GM18867 (cell line): ENCODE results near the gene DOCK9.

ENCODE experiments used
- ATAC-seq: cut with Tn5 transposase; IDR thresholded peaks from one replicate; pipeline ENCODE4 v1.9.1; 2021; ENCODE audit warnings: mild to moderate bottlenecking, moderate library complexity; ENCODE audit not compliant: unreplicated experiment

Gene DOCK9

DNA sequence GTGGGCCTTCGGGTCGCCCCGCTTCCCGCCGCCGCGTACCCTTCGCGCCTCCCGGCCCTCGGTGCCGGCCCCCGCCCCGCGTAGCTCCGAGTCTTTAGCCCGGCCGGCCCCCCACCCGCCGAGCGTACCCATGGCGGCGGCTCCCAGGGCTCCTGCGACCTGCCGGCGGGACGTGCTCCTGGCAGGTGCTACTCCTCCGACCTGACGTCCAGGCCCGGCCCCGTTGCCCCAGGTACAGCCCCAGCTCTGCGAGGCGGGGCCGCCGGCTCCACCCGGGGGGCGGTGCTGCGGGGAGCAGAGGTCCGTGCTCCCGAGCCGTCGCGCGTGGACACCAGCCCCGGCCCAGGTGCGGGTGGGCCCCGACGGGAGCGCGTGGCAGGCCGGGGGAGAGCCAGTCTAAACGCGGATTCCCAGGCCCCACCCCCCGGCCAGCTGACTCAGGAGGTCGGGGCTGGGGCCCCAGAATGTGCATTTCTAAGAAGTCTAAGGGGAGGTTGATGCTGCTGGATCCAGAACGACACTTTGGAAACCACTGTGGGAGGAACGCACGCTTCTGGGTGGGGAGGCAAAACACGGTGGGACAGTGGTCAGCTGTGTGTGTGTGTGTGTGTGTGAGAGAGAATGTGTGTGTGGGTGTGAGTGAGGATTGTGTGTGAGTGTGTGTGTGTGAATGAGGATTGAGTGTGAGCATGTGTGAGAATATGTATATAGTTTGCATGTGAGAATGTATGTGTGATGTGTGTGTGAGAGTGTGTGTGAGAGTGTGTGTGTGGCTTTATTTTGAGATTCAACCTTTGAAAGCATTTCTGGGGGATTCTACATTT is 225.2 kb downstream of the DOCK9 start, which contains the start of gene SLC15A1:
Gene SLC15A1, minus strand, starts transcription at position 206 of the 824 bp plus-strand sequence. Its CDS starts 74 bp downstream, at position 132.
- ATAC-seq = no peak

DNA sequence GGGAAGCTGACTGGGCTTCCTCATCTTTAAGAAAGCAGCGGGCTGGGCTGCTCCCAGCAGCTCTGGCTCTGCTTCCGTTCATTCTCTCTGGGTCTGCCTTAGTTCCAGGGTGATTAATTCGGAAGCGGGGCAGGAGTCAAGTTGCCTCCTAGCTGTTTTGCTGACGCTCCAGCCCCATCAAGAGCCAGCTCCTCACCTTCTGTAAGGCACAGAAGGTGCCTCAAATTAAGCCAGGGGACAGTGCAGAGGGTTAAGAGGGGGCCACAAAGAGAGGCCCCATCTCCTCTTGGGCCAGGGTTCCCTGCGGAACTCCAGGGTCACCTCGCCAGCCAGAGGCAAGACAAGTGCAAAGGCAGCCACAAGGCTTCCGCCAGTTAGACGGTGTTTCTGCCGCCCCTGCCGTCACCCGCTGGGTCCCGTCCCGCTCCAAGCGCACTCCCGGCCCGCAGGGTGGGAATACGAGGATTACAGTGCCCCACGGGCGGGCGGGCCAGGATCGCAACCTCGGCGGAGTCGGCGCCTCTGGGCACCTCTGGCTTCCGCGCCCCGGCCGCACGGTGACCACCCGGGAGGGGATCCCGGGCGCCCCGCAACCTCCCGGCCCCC is 225.9 kb downstream of the DOCK9 start:
- no peak for ATAC-seq

DNA sequence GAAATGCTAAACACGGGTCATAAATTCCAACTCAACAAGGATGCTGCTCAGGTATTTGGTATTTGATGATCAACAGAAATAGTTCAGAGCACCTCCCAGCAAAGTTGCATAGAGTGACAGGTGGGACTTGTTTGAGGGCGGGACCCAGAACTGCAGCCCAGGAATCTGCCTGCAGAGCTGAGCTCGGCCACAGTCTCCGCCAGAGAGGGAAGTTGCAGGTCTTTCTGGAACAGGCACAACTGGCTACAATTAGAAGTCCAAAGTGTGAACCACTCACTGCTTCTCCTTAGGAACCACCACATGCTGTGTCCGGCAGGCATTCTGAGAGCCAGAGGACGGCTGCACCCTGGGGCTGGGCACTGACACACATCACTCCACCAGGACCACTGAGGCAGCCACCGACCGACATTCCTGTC is 226.5 kb downstream of the DOCK9 start:
- ATAC-seq = no peak

DNA sequence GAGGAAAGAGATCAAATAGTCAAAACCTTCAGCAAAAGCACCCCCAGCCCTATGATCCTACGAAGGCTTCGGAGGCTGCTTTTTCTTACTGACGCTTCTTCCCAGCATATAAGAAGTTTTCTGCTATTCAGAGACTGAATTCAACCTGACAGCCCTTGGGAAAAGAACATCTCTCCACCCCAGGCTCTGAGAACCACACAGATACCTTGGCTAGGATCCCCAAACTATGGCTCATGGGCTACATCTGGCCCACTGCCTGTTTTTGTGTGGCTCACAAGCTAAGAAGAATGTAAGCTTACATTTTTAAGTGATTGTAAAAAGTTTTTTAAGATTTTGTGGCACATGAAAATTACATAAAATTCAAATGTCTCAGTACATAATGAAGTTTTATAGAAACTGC is 228.4 kb downstream of the DOCK9 start:
- ATAC-seq = no peak

DNA sequence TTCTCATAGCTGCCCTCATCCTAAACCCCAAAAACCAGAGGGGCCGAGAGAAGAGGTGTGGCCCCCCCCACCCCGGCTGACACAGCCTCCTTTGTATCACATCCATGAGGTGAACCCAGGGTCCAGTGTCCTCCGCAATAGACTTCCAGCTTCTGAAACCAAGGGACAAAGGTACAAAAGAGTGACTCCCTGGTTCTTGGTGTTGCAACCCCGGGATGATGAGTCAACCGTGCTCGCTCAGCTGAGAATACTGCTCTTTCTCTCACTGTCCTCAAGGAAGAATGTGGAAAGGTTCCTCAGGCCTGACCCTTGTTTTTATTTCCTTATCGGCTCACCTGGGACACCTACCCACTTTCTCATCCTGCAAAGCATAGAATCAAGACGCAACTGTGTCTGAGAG is 230.9 kb downstream of the DOCK9 start:
- no peak for ATAC-seq
